Measurements from ENCODE around the gene AAK1. TPM values are rescaled to one million over a fixed set of nuclear protein-coding genes. Genes with fewer than 3 reads are reported as not detected.
"Not testable (repeated sequence)": the region's sequence is repeated elsewhere in the genome, so short reads cannot be mapped to it uniquely, and the experiment has no call there.

Gene AAK1
- total RNA-seq, 4 donors from 2014 or later = 44.3 to 85.0 (median 60.3) TPM

- no peaks in the 10 kb centered on the region for H3K36me3 ChIP-seq
- TF ChIP-seq CTCF (IDR thresholded peaks at IDR 0.05) = no peak
- no peak for TF ChIP-seq POLR2A (IDR thresholded peaks at IDR 0.05)
- H3K4me1 ChIP-seq = peaks cover 0 to 8% (median 0%) of the 10 kb centered on the region in 4 donors
- H3K27ac ChIP-seq = no peak overlapping the region
- H3K4me3 ChIP-seq = no peak overlapping the region
- no peaks in the 10 kb centered on the region for H3K27me3 ChIP-seq
- DNase-seq = no peak
- H3K9me3 ChIP-seq = no peaks in the 10 kb centered on the region
Measured at GRCh38 chr2:69612200-69612599, 31.3 kb downstream of the AAK1 start.

DNA sequence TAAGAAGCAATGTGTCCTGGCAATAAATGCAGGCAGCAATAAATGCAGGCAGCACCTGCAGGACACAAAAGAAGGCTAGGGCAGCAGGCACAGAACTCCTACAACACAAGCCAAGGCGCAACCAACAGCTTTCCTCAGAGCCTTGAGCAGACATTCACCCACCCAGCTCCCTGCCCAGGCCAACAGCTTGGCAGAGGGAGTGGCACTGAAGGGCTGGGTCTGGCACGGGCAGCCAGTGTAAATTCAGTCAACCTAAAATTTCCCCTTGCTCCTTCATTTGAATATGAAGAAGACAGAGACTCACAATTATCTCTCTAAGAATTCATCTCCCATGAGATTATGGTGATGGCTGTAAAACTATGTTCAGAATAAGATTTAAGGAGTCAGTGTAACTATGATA lies 35.4 kb downstream of the AAK1 start:
- Histone ChIP-seq H3K4me3 (no peak overlapping the region), H3K9me3 (no peaks in the 10 kb centered on the region), H3K27ac (no peak overlapping the region), H3K4me1 (peaks cover 0 to 4% (median 0%) of the 10 kb centered on the region in 4 donors), H3K36me3 (no peaks in the 10 kb centered on the region), H3K27me3 (no peaks in the 10 kb centered on the region)
- TF ChIP-seq POLR2A (IDR thresholded peaks at IDR 0.05) = no peak
- no peak for TF ChIP-seq CTCF (IDR thresholded peaks at IDR 0.05)
- DNase-seq = no peak

GRCh38 chr2:69606771-69607170 lies 36.8 kb downstream of the AAK1 start:
- H3K36me3 ChIP-seq, DNase-seq, H3K4me1 ChIP-seq, H3K27ac ChIP-seq, H3K9me3 ChIP-seq, H3K4me3 ChIP-seq, H3K27me3 ChIP-seq: not testable (repeated sequence)

DNA sequence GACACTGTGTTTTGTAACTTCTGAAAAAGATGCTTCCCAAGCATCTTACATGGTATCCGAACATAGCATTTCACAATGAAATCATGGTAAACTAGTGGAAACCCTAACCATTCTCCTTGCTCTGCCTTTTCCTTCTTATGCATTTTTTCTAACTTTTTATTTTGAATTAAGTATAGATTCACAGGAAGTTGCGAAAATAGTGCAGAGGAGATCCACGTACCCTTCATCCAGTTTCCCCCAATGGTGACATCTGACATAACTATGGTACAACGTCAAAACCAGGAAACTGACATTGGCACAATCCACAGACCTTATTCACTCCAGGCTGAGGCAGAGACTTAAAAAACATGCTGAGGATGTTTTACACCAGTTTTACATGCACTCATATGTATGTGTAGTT lies 38.3 kb downstream of the AAK1 start:
- H3K4me1 ChIP-seq = peaks cover 0 to 8% (median 0%) of the 10 kb centered on the region in 4 donors
- no peaks in the 10 kb centered on the region for H3K36me3 ChIP-seq
- no peaks in the 10 kb centered on the region for H3K27me3 ChIP-seq
- TF ChIP-seq POLR2A (IDR thresholded peaks at IDR 0.05) (no peak), CTCF (IDR thresholded peaks at IDR 0.05) (no peak)
- no peak for DNase-seq
- H3K4me3 ChIP-seq = no peak overlapping the region
- no peak overlapping the region for H3K27ac ChIP-seq
- no peaks in the 10 kb centered on the region for H3K9me3 ChIP-seq

- H3K36me3 ChIP-seq = no peaks in the 10 kb centered on the region
- no peak for DNase-seq
- no peak overlapping the region for H3K27ac ChIP-seq
- no peak overlapping the region for H3K4me3 ChIP-seq
- no peaks in the 10 kb centered on the region for H3K9me3 ChIP-seq
- H3K4me1 ChIP-seq = peaks cover 0 to 8% (median 0%) of the 10 kb centered on the region in 4 donors
- TF ChIP-seq CTCF (IDR thresholded peaks at IDR 0.05) (no peak), POLR2A (IDR thresholded peaks at IDR 0.05) (no peak)
- H3K27me3 ChIP-seq = no peaks in the 10 kb centered on the region
Measured at GRCh38 chr2:69604836-69605235, 38.7 kb downstream of the AAK1 start.

DNA sequence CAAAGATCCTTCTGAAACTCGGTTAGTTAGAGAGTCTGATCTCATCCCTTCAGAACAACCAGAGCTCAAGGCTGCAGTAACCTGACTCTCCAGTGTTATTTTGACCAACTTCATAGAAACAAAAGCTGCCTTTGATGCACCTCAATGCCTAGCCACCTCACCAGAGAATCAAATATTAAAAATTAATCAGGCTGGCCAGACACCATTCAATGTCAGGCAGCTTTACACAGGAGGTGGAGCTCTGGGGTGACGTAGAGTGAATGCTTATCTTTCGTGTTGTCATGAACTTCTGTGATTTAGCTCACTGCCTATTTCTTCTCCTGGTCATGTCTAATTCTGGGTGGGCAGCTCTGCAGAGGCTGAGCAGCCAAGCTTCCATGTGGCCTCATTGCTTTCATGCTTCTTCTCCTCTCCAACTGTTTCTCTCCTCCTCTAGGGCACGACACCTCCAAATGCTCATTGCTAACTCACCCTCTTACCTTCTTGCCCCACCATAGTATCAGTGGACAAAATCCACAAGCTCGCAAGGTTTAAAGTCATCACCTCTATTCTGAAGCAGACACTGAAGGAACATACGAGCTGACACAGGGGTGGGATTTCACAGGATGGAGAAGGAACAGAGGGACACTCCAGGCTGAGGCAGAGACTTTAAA lies 39.4 kb downstream of the AAK1 start:
- H3K27ac ChIP-seq = no peak overlapping the region

More for the DNA sequence above, 39.4 kb downstream of the AAK1 start:
- no peak for DNase-seq
- TF ChIP-seq POLR2A (IDR thresholded peaks at IDR 0.05) = no peak
- no peak for TF ChIP-seq CTCF (IDR thresholded peaks at IDR 0.05)
- peaks cover 0 to 8% (median 0%) of the 10 kb centered on the region in 4 donors for H3K4me1 ChIP-seq
- H3K4me3 ChIP-seq = no peak overlapping the region
- no peaks in the 10 kb centered on the region for H3K36me3 ChIP-seq
- no peaks in the 10 kb centered on the region for H3K9me3 ChIP-seq
- no peaks in the 10 kb centered on the region for H3K27me3 ChIP-seq
